Endodermal cell (in vitro differentiated cells): ENCODE data around the gene RXFP1. TPM values are rescaled to one million over a fixed set of nuclear protein-coding genes. Genes with fewer than 3 reads are reported as not detected.

Experiments used
- DNase-seq: peaks from one replicate; pipeline ENCODE4 v3.0.0-alpha.2; 2017
- H3K27ac ChIP-seq: 2 replicates; pipeline ENCODE4 v1.5.1; 2013; ENCODE audit warnings: mild to moderate bottlenecking, low read depth, low read length, moderate library complexity
- H3K27me3 ChIP-seq: 2 replicates; pipeline ENCODE4 v1.6.1; 2013; ENCODE audit warnings: mild to moderate bottlenecking, low read length, moderate library complexity; ENCODE audit not compliant: insufficient read depth, control insufficient read depth, poor library complexity, severe bottlenecking
- H3K36me3 ChIP-seq: 2 replicates; pipeline ENCODE4 v1.7.0; 2013; ENCODE audit warnings: mild to moderate bottlenecking, low read length, moderate library complexity; ENCODE audit not compliant: control insufficient read depth, insufficient read depth
- H3K4me1 ChIP-seq: one replicate; pipeline ENCODE4 v1.7.0; 2013; ENCODE audit warnings: low read length; ENCODE audit not compliant: control insufficient read depth, insufficient read depth
- H3K4me3 ChIP-seq: 2 replicates; pipeline ENCODE4 v1.5.1; 2013; ENCODE audit warnings: mild to moderate bottlenecking, low read length, moderate library complexity
- H3K9ac ChIP-seq: 2 replicates; pipeline ENCODE4 v1.6.1; 2013; ENCODE audit warnings: mild to moderate bottlenecking, low read length, moderate library complexity; ENCODE audit not compliant: poor library complexity, severe bottlenecking; ENCODE audit errors: extremely low read depth
- H3K9me3 ChIP-seq: 2 replicates; pipeline ENCODE4 v1.6.1; 2013; ENCODE audit warnings: mild to moderate bottlenecking, low read length, moderate library complexity; ENCODE audit not compliant: control insufficient read depth
- H3K27ac Mint-ChIP-seq: 2 replicates; pipeline ENCODE4 v1.8.0; 2020; ENCODE audit warnings: mixed read lengths
- H3K27me3 Mint-ChIP-seq: 2 replicates; pipeline ENCODE4 v1.8.0; 2021; ENCODE audit warnings: mild to moderate bottlenecking, mixed read lengths; ENCODE audit not compliant: insufficient read depth
- H3K36me3 Mint-ChIP-seq: 2 replicates; pipeline ENCODE4 v1.8.0; 2020; ENCODE audit warnings: low read depth, mixed read lengths
- H3K4me1 Mint-ChIP-seq: 2 replicates; pipeline ENCODE4 v1.8.0; 2020; ENCODE audit warnings: mixed read lengths
- H3K4me3 Mint-ChIP-seq: 2 replicates; pipeline ENCODE4 v1.8.0; 2020; ENCODE audit warnings: mild to moderate bottlenecking, moderate library complexity, mixed read lengths
- H3K9me3 Mint-ChIP-seq: 2 replicates; pipeline ENCODE4 v1.8.0; 2020; ENCODE audit warnings: mild to moderate bottlenecking, mixed read lengths
- CTCF ChIP-seq: fragments of 200-600 bp; sonication (generic); conservative IDR thresholded peaks from 2 replicates; pipeline ENCODE4 v1.5.0; 2021; ENCODE audit warnings: antibody characterized with exemption, mild to moderate bottlenecking
- WGBS, 2 experiments: methylation state at CpG; one replicate each; pipeline versions ENCODE4 v1.1.5 to v1.1.7; 2013; ENCODE audit warnings: missing lambda C conversion rate in 2 of 2, mixed read lengths in 1 of 2; ENCODE audit not compliant: insufficient coverage in 1 of 2, insufficient read length in 1 of 2; 5-methylcytosine and 5-hydroxymethylcytosine counted together
- total RNA-seq, 2 donors: library from RNA; stranded (reverse); fragmentation: NEBNext Ultra II Directional in 1 of 2; extraction: Animal tissue kit (Norgen Biotek cat#: 25700) in 1 of 2; gene quantifications; 2 replicates in 1 of 2; 3 replicates in 1 of 2; pipeline ENCODE4 v1.2.1, GENCODE V29; 2021

The RXFP1 gene
- total RNA-seq, 2 donors from 2014 or later: not detected

GRCh38 chr4:158530381-158530780, 8.7 kb downstream of the RXFP1 start:
- Histone ChIP-seq H3K27me3 (no peaks in the 10 kb centered on the region), H3K9me3 (no peaks in the 10 kb centered on the region), H3K9ac (no peak overlapping the region), H3K4me1 (no peaks in the 10 kb centered on the region), H3K36me3 (no peaks in the 10 kb centered on the region), H3K4me3 (no peak overlapping the region), H3K27ac (no peak overlapping the region)
- H3K27me3 Mint-ChIP-seq: no peaks in the 10 kb centered on the region
- no peak overlapping the region for H3K27ac Mint-ChIP-seq
- no peaks in the 10 kb centered on the region for H3K36me3 Mint-ChIP-seq
- no peaks in the 10 kb centered on the region for H3K9me3 Mint-ChIP-seq
- no peak for DNase-seq
- no peak overlapping the region for H3K4me3 Mint-ChIP-seq
- H3K4me1 Mint-ChIP-seq: peaks cover 6% of the 10 kb centered on the region
- 98 to 100% methylated on average over 1 to 2 of the region's 2 CpGs for WGBS, 2 experiments
- TF ChIP-seq CTCF: no peak

- H3K9me3 Mint-ChIP-seq: no peaks in the 10 kb centered on the region
- no peak overlapping the region for H3K27ac ChIP-seq
- no peaks in the 10 kb centered on the region for H3K27me3 ChIP-seq
- no peaks in the 10 kb centered on the region for H3K27me3 Mint-ChIP-seq
- no peaks in the 10 kb centered on the region for H3K9me3 ChIP-seq
- H3K4me3 ChIP-seq: no peak overlapping the region
- H3K36me3 Mint-ChIP-seq: no peaks in the 10 kb centered on the region
- H3K4me3 Mint-ChIP-seq: no peak overlapping the region
- 80 to 86% methylated on average over 4 to 6 of the region's 6 CpGs for WGBS, 2 experiments
- H3K36me3 ChIP-seq: no peaks in the 10 kb centered on the region
- DNase-seq: no peak
- no peak overlapping the region for H3K9ac ChIP-seq
- no peak overlapping the region for H3K27ac Mint-ChIP-seq
- no peak for TF ChIP-seq CTCF
- H3K4me1 ChIP-seq: no peaks in the 10 kb centered on the region
- peaks cover 6% of the 10 kb centered on the region for H3K4me1 Mint-ChIP-seq
Observed at GRCh38 chr4:158530898-158531297, 9.2 kb downstream of the RXFP1 start.

GRCh38 chr4:158532556-158533231, 11.0 kb downstream of the RXFP1 start:
- Histone ChIP-seq H3K4me3 (no peak overlapping the region), H3K27me3 (no peaks in the 10 kb centered on the region), H3K9ac (no peak overlapping the region), H3K27ac (no peak overlapping the region), H3K36me3 (no peaks in the 10 kb centered on the region), H3K4me1 (no peaks in the 10 kb centered on the region), H3K9me3 (no peaks in the 10 kb centered on the region)
- no peaks in the 10 kb centered on the region for H3K27me3 Mint-ChIP-seq
- TF ChIP-seq CTCF: no peak
- H3K4me1 Mint-ChIP-seq: peaks cover 6% of the 10 kb centered on the region
- 70 to 90% methylated on average over 3 to 5 of the region's 6 CpGs for WGBS, 2 experiments
- H3K4me3 Mint-ChIP-seq: no peak overlapping the region
- DNase-seq: peak; percentile 55
- no peaks in the 10 kb centered on the region for H3K36me3 Mint-ChIP-seq
- H3K27ac Mint-ChIP-seq: no peak overlapping the region
- H3K9me3 Mint-ChIP-seq: no peaks in the 10 kb centered on the region
